ENCODE data around the gene GPM6B.
"Not testable (repeated sequence)": the region's sequence is repeated elsewhere in the genome, so short reads cannot be mapped to it uniquely, and the experiment has no call there.

The GPM6B gene

GRCh38 chrX:13730523-13730922 lies 86.4 kb downstream of the GPM6B start:
- DNase-seq (ENCODE audit: low spot score), result not testable (repeated sequence)

DNA sequence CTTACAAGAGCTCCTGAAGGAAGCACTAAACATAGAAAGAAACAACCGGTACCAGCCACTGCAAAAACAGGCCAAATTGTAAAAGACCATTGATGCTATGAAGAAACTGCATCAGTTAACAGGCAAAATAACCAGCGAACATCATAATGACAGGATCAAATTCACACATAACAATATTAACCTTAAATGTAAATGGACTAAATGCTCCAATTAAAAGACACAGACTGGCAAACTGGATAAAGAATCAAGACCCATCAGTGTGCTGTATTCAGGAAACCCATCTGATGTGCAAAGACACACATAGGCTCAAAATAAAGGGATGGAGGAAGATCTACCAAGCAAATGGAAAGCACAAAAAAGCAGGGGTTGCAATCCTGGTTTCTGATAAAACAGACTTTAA lies 90.3 kb downstream of the GPM6B start:
- not testable (repeated sequence) for DNase-seq (ENCODE audit: low spot score)

GRCh38 chrX:13724878-13725277 lies 92.0 kb downstream of the GPM6B start:
- not testable (repeated sequence) for DNase-seq (ENCODE audit: low spot score)

DNA sequence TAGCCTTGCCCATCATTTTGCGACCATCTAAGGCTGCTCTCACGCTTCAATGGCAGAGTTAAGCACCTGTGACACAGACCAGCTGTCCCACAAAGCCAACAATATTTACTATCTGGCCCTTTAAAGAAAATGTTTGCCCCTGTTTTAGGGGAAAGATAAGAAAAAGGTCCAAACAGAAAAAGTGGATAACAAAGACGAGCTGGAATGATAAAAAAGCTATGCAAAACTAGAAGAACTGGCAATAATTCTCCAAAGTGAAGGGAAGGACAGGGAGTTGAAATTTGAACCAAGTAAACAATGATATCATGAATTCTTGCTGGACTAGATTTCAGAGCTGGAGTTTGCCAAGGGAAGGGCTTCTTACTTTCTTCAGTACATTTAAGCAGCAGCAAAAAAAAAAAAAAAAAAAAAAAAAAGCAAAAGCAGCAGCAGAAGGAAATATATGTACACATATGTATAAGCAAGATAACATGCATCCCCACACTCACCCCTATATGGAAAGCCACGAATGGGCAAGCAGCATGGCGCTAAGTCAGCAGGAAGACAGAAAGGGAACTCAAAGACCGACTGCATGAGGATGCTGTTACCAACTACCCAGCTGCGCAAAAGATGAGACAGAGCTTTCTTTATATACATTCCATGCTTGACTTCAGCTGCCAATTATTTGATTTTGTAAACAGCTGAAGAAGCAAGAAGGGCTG lies 94.9 kb downstream of the GPM6B start:
- no peak for DNase-seq (ENCODE audit: low spot score)

GRCh38 chrX:13721371-13721770 lies 95.5 kb downstream of the GPM6B start:
- DNase-seq (ENCODE audit: low spot score), result no peak
